ENCODE data around the gene TXNL4B.

Gene TXNL4B

GRCh38 chr16:72093448-72094265 lies at the start of gene TXNL4B, which contains the start of gene DHX38:
TSS of gene TXNL4B (minus strand) at chr16:72093620. CDS start at chr16:72090749, 2,871 bp downstream.
TSS of gene DHX38 (plus strand) at chr16:72093847. CDS start at chr16:72096158, 2,311 bp downstream.
- DNase-seq (ENCODE audit: low spot score), result peak; percentile 99

GRCh38 chr16:72142476-72142875 lies 49.1 kb upstream of the TXNL4B start:
- no peak for DNase-seq (ENCODE audit: low spot score)

DNA sequence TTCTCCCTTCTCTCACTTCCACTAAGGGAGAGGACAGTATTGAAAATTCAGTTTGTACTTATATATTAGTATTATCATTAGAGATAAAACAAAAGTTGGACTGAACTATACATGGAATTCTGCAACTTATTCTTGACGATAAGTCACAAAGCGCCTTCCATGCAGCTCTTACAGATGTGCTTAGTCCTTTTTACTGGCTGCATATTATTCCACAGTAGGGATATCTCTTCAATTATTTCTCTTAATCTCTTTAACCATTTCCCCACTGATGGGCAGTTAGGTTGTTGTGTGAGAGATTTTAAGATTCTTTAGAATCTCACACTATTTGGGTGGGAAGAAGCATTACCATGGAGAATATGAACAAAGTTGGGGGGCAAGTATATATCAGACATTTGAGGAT lies 46.5 kb upstream of the TXNL4B start:
- DNase-seq (ENCODE audit: low spot score), result no peak

- DNase-seq (ENCODE audit: low spot score), result no peak
These were observed 44.7 kb upstream of the TXNL4B start for GRCh38 chr16:72138064-72138572.

GRCh38 chr16:72137380-72138063 lies 44.1 kb upstream of the TXNL4B start:
- no peak for DNase-seq (ENCODE audit: low spot score)

DNA sequence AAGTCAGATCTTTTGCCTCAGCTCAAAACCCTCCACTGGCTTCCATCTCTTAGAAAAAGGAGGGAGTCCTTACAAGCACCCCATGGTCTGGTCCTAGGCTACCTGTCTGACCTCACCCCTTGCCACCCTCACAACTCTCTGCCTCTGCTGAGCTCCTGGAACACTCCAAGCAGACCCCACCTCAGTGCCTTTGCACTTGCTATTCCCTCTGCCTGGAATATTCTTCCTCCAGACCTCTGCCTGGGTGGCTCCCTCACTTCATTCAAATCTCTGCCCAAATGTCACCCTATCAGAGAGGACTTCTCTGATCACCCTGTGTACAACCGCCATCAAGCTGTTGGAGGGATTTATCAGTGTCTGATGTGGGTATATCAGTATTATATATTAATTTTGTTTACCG lies 41.1 kb upstream of the TXNL4B start:
- DNase-seq (ENCODE audit: low spot score), result no peak

- DNase-seq (ENCODE audit: low spot score), result no peak
These were observed 39.3 kb upstream of the TXNL4B start for GRCh38 chr16:72132726-72133125.

DNA sequence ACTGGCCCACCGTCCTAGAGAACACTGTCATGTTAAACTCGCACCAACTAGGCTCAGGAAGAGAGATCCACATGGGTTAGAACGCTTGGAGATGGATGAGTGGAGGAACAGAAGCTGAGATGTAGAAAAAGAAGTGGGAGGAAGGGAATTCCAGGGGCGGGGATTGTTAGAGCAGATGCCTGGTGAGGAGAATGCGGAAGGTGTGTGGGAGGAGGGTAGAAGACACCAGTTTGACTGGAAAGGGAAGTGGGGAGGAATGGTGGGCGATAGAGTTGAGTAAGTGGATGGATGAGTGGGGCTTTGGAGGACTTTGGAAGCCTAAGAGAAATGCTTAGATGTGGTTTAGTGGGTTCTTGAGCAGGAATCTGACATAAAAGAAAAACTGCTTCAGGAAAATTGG lies 37.6 kb upstream of the TXNL4B start:
- DNase-seq (ENCODE audit: low spot score), result no peak

DNA sequence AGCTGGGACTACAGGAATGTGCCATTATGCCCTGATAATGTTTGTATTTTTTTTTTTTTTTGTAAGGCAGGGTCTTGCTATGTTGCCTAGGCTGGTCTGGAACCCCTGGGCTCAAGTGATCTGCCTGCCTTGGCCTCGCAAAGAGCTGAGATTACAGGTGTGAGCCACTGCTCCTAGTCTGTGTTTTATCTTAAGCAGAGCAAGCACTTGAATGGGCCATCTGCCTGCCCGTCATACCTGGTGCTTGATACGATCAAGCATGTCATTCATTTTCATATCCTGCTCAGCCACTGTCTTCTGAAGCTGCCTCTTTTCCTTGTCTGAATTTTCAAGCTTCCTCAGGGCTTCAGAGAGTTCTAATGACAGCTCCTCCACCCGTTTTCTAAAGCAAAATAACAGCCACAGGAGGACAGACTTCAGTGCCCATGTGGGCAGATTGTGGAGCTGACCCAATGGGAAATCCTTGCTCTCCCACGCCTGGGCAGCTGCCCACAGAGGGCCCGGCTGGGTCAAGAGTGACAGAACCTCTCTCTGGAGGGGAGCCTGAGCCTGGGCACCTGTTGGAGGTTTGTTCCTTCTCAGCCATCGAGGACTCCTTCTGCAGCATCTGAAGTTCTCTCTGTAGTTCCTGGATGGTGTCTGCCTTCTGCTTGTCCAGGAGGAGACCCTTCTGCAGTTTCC lies 36.7 kb upstream of the TXNL4B start:
- no peak for DNase-seq (ENCODE audit: low spot score)

DNA sequence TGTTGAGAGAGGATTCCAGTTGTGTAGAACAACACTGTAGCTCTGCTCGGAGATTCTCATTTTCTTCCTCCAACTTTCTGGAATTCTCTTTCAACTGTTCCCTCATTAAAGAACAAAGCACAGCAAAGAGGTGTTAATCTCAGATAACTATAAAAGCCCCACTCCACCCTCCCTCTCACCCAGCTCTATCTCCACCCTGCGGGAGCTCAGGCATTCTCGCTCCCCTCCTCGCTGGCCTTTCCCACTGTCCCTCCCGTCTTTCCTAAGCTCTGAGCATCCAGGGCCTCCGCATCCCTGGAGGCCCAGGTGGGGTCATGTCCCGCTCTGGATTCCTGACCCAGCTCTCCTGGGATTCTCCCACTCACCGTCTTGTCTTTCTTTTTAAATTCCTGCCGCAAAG lies 35.3 kb upstream of the TXNL4B start:
- no peak for DNase-seq (ENCODE audit: low spot score)

DNA sequence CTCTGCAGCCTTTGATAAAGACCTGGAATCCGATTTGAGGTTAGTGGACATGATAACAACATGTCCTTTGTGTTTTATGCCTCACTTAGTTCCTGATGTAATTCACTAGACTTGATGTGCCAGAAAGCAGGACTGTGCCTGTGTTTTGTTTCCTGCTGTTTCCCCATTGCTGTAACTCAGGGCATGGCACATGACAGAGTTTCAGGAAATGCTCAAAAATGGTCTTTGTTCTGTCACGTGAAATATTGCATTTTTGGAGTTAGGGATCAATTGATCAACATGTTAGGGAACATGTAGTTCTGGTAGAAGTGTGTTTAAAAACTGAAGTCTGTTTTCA lies 33.0 kb upstream of the TXNL4B start:
- no peak for DNase-seq (ENCODE audit: low spot score)

DNA sequence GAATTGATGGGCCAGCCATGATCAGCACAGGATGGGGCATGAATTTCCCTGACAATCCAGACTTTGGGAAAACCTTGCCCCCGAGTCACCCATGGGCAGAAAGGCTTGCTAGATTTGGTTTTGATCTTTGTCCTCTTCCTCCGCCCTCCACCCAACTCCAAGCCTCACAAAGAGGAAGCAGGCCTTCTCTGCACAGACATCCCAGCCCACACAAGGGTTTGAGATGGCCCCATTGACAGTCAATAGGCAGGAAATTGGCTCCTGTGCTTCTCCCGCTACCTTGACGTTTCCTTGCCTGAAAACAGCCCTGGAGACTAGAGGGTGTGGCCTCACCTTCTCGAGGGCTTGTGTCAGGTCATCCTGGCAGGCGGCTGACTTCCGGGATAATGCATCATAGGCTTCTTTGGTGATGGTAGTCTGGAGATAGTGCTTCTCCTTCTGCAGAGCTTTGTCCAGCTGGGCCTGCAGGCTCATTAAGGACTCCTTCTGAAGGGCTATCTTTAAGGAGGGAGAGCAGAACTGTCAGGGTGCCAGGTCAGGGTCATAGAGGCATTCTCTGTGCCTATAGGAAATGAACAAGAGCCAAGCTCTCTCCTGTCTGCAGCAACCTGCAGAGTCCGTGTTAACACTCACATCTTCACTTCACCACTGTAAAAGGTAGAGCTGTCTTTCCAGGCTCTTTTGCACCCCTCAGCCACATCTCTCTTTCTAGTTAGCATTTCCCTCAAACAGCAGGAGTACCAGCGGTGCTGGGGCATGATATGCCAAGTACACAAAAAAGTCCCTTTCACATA lies 32.4 kb upstream of the TXNL4B start:
- no peak for DNase-seq (ENCODE audit: low spot score)

- peak; percentile 74 for DNase-seq (ENCODE audit: low spot score)
These were observed 31.6 kb upstream of the TXNL4B start for GRCh38 chr16:72124761-72125634.

DNA sequence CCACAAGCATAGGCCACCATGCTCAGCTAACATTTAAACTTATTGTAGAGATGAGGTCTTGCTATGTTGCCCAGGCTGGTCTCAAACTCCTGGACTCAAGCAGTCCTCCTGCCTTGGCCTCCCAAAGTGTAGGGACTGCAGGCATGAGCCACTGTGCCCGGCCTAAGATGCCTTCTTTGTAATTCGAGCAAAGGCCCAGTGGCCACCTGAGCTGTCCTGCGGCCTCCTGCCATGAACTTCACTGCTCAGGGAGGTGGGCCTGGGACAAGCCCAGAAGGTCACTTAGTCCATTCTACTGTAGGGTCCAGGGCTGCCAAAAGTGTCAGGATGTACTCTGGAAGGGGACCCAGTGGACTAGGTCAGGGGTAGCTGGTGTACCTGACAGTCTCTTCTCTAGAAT lies 30.7 kb upstream of the TXNL4B start:
- DNase-seq (ENCODE audit: low spot score), result no peak

- no peak for DNase-seq (ENCODE audit: low spot score)
These were observed 30.0 kb upstream of the TXNL4B start for GRCh38 chr16:72123426-72123825.

DNA sequence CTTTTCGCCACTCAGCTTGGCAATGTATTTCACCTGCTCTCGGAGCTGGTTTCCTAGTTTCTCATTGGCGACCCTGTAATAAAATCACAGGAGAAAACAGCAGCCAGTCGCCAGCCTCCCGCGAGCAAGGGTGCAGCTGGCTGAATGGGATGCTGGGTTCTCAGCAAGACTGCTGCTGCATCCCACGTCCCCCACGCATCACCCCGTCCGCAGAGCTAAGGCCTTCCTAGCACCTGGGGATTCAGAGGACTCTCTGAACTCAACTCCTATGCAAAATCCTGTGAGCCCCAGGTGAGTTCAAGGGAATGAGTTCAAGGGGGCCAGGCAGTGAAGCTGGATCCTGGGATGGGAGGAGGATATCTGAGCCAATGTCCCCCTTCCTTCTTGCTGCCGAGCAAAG lies 29.5 kb upstream of the TXNL4B start:
- no peak for DNase-seq (ENCODE audit: low spot score)

- no peak for DNase-seq (ENCODE audit: low spot score)
These were observed 28.9 kb upstream of the TXNL4B start for GRCh38 chr16:72122308-72122707.

GRCh38 chr16:72120026-72120425 lies 26.6 kb upstream of the TXNL4B start:
- DNase-seq (ENCODE audit: low spot score), result no peak

DNA sequence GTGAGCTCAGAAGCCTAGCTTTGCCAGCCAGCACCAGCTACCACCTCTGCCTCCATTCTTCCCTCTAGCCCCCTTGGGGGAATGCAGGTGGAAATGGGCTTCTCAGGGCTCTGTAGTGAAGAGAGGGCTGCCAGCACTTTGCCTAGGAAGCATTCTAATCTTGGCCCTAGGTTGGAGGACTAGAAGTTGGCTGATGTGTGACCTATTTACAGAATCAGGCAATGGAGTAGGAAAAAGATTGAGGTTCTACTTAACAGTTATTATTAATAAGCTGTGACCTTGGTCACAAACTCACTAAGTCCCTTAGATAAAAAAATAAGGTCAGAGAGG lies 20.2 kb upstream of the TXNL4B start:
- DNase-seq (ENCODE audit: low spot score), result no peak

DNA sequence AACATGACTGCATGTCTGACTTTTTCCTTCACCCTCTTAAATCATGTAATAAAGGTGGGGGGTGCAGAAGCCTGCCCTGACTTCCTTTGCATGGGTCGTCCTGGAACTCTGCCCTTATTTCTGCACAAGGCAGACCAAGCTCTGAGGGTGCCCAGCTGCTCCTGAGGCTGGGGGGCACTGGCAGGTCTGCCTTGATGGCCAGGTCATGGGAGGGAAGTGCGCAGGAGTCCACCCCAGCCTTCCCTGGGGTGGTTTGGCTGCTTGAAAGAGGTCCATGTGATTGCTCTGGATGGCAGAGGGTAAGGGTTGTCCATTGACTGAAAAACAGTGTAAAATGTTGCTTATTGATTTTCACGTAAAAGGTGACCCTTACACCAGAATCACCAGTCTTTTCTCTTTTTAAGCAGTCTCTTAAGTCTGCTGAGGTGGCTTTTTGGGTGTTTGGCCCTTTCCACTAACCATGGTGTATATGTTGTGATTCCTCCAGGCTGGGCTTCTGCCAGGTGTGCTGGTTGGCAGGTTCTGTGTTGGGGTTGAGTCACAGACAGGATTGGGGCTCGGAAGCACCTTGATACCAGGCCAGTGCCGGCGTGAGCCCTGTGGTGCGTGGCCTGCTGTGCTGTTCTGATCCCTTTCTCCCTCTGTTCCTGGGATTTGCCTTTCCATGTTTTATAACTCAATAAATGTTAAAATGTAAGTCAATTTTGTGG lies 19.6 kb upstream of the TXNL4B start:
- no peak for DNase-seq (ENCODE audit: low spot score)

DNA sequence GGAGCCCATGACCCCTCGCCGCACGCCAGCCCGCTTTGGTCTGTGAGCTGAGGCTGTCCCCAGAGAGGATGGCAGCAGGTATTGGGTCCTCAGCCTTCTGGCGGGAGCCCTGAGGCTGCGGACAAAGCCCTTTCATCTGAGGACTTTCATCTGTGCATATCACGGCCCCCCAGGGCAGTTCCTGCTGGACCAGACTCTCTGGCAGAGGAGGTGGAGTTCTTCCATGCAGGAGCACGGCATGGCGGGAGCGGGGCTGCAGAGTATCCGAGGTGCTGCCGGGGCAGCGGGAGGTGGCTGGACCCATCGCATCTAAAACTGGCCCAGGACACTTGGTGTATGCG lies 19.0 kb upstream of the TXNL4B start:
- DNase-seq (ENCODE audit: low spot score), result no peak

Data from kidney tubule cell (primary cell).